HG03175 (cell line): ENCODE results near the gene RNF20.
"Not testable (repeated sequence)": the region's sequence is repeated elsewhere in the genome, so short reads cannot be mapped to it uniquely, and the experiment has no call there.

ENCODE experiments used
- ATAC-seq: cut with Tn5 transposase; IDR thresholded peaks from one replicate; pipeline ENCODE4 v1.9.1; 2021; ENCODE audit warnings: mild to moderate bottlenecking, moderate library complexity; ENCODE audit not compliant: unreplicated experiment

RNF20 gene, protein sequence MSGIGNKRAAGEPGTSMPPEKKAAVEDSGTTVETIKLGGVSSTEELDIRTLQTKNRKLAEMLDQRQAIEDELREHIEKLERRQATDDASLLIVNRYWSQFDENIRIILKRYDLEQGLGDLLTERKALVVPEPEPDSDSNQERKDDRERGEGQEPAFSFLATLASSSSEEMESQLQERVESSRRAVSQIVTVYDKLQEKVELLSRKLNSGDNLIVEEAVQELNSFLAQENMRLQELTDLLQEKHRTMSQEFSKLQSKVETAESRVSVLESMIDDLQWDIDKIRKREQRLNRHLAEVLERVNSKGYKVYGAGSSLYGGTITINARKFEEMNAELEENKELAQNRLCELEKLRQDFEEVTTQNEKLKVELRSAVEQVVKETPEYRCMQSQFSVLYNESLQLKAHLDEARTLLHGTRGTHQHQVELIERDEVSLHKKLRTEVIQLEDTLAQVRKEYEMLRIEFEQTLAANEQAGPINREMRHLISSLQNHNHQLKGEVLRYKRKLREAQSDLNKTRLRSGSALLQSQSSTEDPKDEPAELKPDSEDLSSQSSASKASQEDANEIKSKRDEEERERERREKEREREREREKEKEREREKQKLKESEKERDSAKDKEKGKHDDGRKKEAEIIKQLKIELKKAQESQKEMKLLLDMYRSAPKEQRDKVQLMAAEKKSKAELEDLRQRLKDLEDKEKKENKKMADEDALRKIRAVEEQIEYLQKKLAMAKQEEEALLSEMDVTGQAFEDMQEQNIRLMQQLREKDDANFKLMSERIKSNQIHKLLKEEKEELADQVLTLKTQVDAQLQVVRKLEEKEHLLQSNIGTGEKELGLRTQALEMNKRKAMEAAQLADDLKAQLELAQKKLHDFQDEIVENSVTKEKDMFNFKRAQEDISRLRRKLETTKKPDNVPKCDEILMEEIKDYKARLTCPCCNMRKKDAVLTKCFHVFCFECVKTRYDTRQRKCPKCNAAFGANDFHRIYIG

GRCh38 chr9:101533334-101534204 is at the start of gene RNF20:
TSS of gene RNF20 (plus strand) at chr9:101533853. CDS start at chr9:101535424, 1,571 bp downstream.
- ATAC-seq = peak; percentile 98

DNA sequence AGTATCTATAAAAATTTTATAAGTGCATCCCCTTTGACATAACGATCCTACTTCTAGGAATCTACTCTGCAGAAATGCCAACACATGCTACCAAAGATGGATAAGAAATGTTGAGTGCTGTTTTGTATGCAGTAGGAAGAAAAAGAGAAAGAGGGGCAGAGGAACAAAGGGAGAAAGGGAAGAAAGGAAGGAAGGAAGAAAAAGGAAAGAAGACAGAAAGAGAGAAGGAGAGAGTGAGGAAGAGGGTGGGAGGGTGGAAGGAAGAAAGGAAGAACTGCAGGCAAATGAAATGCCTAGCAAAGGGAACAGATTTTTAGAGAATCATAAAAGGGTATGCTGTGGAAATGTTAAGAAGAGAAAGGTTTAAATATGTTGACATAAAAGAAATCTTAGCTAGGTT is 49.6 kb upstream of the RNF20 start:
- no peak for ATAC-seq

GRCh38 chr9:101485924-101486692 is 47.5 kb upstream of the RNF20 start:
- ATAC-seq = no peak

GRCh38 chr9:101486693-101487442 is 46.8 kb upstream of the RNF20 start:
- no peak for ATAC-seq

DNA sequence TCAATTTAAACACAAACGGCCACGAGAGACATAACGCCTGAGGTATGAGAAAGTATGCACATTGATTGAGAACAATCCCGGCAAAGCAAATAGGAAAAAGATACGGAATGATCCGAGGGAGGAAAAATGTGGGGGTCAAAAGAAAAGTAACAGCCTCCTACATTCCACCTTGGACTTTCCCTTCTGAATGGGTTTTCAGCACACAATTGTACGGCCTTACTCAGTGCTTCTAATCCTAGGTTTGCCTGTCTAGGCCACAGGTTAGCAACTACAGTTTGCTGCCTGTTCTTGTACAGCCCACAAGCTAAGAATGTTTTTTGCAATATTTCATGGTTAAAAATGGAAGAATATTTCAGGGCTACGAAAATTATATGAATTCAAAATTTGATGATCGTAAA is 46.2 kb upstream of the RNF20 start:
- ATAC-seq = no peak

- ATAC-seq = no peak
These were observed 37.8 kb upstream of the RNF20 start for GRCh38 chr9:101495810-101496209.

DNA sequence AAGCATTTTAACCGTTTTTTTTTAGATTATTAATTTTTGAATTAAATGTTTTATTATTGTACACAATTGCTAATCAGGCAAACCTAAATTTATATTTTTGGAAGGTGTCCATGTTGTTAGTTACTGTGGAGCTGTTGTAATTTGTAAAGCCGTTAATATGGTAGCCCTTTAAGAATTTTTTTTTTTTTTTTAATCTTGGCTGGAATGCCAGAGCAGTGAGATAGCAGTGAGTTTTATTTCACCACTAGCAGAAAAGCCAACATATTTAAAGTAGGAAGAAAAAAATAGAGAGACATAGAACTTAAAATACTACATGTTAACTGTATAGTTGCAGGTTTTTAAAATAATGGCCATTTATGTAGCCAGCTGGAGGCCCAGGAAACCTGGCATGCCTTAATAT is 35.3 kb upstream of the RNF20 start:
- ATAC-seq = no peak

- ATAC-seq = no peak
These were observed 29.5 kb upstream of the RNF20 start for GRCh38 chr9:101504188-101504587.

GRCh38 chr9:101508211-101508610 is 25.4 kb upstream of the RNF20 start:
- ATAC-seq = no peak

DNA sequence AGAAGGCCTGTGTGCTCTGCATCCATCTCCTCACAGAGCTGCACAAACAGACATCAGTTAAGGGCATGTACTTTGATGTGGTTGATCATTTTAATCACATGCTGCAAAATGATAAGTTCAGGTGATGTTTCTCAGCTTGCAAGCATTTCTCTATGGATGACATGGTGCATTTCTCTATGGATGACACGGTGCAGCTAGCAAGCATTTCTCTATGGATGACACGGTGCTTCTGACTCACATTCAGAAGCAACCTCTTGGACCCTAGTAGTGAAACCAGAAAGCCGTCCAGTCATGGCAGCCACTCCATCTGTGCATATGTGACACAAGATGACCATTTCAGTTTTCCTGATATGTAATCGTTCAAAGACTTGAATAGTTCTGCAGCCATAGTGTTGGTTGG is 24.1 kb upstream of the RNF20 start:
- no peak for ATAC-seq

DNA sequence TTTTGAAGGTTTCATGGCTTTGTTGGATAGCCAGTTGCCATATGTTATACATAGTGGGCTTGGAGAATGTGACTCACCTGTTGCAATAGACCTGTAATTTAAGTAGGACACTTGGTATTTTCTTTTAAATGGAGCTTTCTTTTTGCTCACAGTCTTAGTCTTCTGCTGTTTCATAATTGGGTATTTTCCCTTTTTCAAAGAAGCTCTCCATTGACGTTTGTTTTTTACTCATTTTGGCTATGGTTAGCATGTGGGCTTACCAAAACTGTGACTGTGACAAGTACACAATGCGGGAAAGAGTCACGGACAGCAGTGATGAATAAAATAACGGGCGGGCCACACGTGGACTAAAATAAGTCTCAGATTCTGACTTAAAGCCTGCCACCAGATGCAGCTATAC is 23.2 kb upstream of the RNF20 start:
- ATAC-seq = no peak

GRCh38 chr9:101511009-101511408 is 22.6 kb upstream of the RNF20 start:
- no peak for ATAC-seq

DNA sequence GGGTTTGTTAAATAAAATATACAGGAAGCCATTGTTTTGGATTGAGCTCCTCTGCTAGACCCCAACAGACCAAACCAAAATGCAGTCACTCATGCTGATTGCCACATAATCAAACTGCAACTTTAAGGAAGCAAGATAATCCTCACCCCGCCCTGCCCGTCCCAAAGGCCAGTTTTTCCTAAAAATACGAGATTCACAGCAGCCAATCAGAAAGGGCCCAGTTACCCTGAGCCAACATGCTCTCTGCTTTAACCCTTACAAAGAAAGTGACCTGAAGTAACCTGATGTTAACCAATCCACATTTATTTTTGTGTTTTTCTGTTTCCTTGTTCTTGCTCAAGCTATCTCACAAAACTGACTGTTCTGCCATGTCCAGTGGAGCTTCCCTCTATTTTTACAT is 21.5 kb upstream of the RNF20 start:
- ATAC-seq = no peak

GRCh38 chr9:101513351-101513750 is 20.3 kb upstream of the RNF20 start:
- ATAC-seq = no peak

GRCh38 chr9:101514071-101514470 is 19.6 kb upstream of the RNF20 start:
- ATAC-seq = no peak

DNA sequence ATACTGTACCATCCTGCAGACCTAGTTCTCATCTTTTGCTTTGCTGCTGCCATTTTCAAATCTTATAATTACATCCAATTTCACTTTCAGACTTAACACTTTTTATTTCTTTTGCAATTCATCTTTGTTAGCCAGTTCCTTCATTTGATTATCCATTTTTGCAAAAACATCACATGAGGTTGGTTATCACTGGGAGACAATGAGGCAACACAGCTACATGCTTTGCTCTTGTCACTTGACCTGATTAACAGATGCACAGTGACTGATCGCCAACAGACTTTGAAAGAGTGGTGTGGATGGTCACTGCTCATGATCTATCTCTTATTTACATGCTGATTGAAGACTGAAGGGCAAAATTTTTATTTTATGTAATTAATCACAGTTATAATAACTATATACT is 17.0 kb upstream of the RNF20 start:
- ATAC-seq = no peak

GRCh38 chr9:101518489-101518888 is 15.2 kb upstream of the RNF20 start:
- ATAC-seq = not testable (repeated sequence)

GRCh38 chr9:101524371-101524770 is 9.3 kb upstream of the RNF20 start:
- ATAC-seq = no peak

DNA sequence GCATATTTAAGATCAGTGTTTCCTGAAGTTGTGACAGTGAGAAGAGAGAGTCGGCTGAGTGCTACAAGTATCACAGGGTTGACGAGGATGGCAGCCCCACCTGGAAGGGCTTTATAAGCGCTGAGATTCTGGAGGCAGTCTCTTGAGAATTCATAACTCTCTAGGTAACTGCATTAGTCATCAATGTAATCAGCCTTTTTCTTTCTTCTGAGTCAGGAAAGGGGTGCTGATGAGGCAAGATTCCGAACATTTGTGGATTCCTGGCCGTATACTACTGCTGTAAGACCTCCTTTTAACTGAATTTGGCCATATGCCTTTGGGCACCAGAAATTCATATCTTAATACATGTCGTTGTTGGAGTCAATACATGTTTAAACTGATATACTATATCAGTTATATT is 6.6 kb upstream of the RNF20 start:
- ATAC-seq = no peak
